Colonic mucosa (tissue), 4 donors: ENCODE data around the gene SLC27A5. TPM values are rescaled to one million over a fixed set of nuclear protein-coding genes. Genes with fewer than 3 reads are reported as not detected.

Experiments
- DNase-seq: peaks from one replicate; pipeline ENCODE4 v3.0.0-alpha.2; 2020
- H3K27ac ChIP-seq: fragments of 200-600 bp; one replicate; pipeline ENCODE4 v1.8.0; 2021
- H3K27me3 ChIP-seq: fragments of 200-600 bp; one replicate; pipeline ENCODE4 v1.8.0; 2021
- H3K36me3 ChIP-seq: fragments of 200-600 bp; one replicate; pipeline ENCODE4 v1.8.0; 2021
- H3K4me1 ChIP-seq: fragments of 200-600 bp; one replicate; pipeline ENCODE4 v1.8.0; 2021; ENCODE audit warnings: mild to moderate bottlenecking
- H3K4me3 ChIP-seq: fragments of 200-600 bp; one replicate; pipeline ENCODE4 v1.8.0; 2021
- H3K9ac ChIP-seq, 2 donors: one replicate each; pipeline ENCODE4 v1.7.0; 2013; ENCODE audit warnings: control low read depth in 2 of 2, low read depth in 2 of 2, low read length in 2 of 2
- H3K9me3 ChIP-seq: fragments of 200-600 bp; one replicate; pipeline ENCODE4 v1.8.0; 2021
- CTCF ChIP-seq: fragments of 200-600 bp; IDR thresholded peaks from one replicate; pipeline ENCODE4 v1.8.0; 2022; ENCODE audit warnings: antibody characterized with exemption, mild to moderate bottlenecking
- intact Hi-C: fragments of 100-400 bp; cut with DNase I; formaldehyde crosslinking; loops from one replicate; pipeline ENCODE4 v1.14.1; 2022
- total RNA-seq, 2 donors: library from RNA; stranded (reverse); fragmentation: NEBNext Ultra II Directional in 1 of 2; extraction: Animal tissue kit (Norgen Biotek cat#: 25700) in 1 of 2; gene quantifications; one replicate each; pipeline ENCODE4 v1.2.1, GENCODE V29; 2021
- donor health status: healthy.
- donor health status: DM: no; HTN: no; CAD: no.
- donor health status: DM: no; HTN: no; CAD: no.

SLC27A5 gene
- total RNA-seq, 2 donors from 2014 or later = 3.7 to 8.7 TPM

GRCh38 chr19:58535857-58536256 is 24.1 kb upstream of the SLC27A5 start:
- TF ChIP-seq CTCF = no peak
- no peaks in the 10 kb centered on the region for H3K36me3 ChIP-seq
- H3K9ac ChIP-seq = no peak overlapping the region
- no peaks in the 10 kb centered on the region for H3K9me3 ChIP-seq
- no peaks in the 10 kb centered on the region for H3K4me1 ChIP-seq
- intact Hi-C loops = no loop called here
- no peak overlapping the region for H3K27ac ChIP-seq
- H3K27me3 ChIP-seq = peaks cover 8% of the 10 kb centered on the region
- H3K4me3 ChIP-seq = no peak overlapping the region
- DNase-seq = no peak

- intact Hi-C loops = no loop called here
- Histone ChIP-seq H3K36me3 (no peaks in the 10 kb centered on the region), H3K4me3 (no peak overlapping the region), H3K27ac (no peak overlapping the region), H3K27me3 (no peaks in the 10 kb centered on the region), H3K9ac (no peak overlapping the region), H3K9me3 (no peaks in the 10 kb centered on the region), H3K4me1 (no peaks in the 10 kb centered on the region)
- TF ChIP-seq CTCF = no peak
- no peak for DNase-seq
Observed at GRCh38 chr19:58531034-58531840, 19.4 kb upstream of the SLC27A5 start.

- Histone ChIP-seq H3K4me3 (no peak overlapping the region), H3K27ac (no peak overlapping the region), H3K4me1 (no peaks in the 10 kb centered on the region), H3K36me3 (no peaks in the 10 kb centered on the region), H3K9me3 (no peaks in the 10 kb centered on the region), H3K9ac (no peak overlapping the region), H3K27me3 (no peaks in the 10 kb centered on the region)
- intact Hi-C loops = no loop called here
- TF ChIP-seq CTCF = no peak
- no peak for DNase-seq
Observed at GRCh38 chr19:58529405-58529804, 17.6 kb upstream of the SLC27A5 start.

- Histone ChIP-seq H3K4me3 (no peak overlapping the region), H3K9me3 (no peaks in the 10 kb centered on the region), H3K4me1 (peaks cover under 1% of the 10 kb centered on the region), H3K36me3 (no peaks in the 10 kb centered on the region), H3K27ac (no peak overlapping the region), H3K9ac (no peak overlapping the region), H3K27me3 (no peaks in the 10 kb centered on the region)
- no peak for TF ChIP-seq CTCF
- DNase-seq = no peak
- intact Hi-C loops = no loop called here
Observed at GRCh38 chr19:58522709-58523108, 10.9 kb upstream of the SLC27A5 start.

- peaks cover 5% of the 10 kb centered on the region for H3K4me1 ChIP-seq
- no peak overlapping the region for H3K4me3 ChIP-seq
- intact Hi-C loops = loop anchor here (2.0 kb wide), 1 partner anchor 21 kb away; no protein-coding TSS in a partner anchor
- H3K27ac ChIP-seq = peak overlapping the region; percentile 33
- no peaks in the 10 kb centered on the region for H3K27me3 ChIP-seq
- H3K9ac ChIP-seq = no peak overlapping the region
- no peak for DNase-seq
- TF ChIP-seq CTCF = no peak
- peaks cover 6% of the 10 kb centered on the region for H3K36me3 ChIP-seq
- H3K9me3 ChIP-seq = no peaks in the 10 kb centered on the region
Observed at GRCh38 chr19:58521651-58522050, 9.9 kb upstream of the SLC27A5 start.
